ENCODE results near the gene ALPL.

DNA sequence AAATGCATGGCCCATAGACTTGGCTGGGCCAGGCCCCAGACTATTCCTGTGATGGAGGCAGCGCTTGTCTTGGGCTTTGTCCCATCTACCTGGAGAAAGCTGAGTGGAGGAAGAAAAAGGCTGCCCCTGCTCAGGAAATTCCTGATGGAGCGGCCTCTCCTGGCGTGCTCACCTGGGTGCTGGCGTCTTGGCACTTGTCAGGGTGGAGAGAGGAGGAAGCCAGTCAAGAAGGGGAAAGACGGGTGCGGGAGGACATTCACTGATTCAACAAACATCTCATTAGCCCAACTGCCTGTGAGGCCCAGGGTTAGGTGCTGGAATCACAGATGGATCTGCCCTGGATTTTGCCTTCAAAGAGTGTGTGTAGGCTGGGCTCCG is 16.1 kb downstream of the ALPL start:
- TF ChIP-seq, protein P1, sequence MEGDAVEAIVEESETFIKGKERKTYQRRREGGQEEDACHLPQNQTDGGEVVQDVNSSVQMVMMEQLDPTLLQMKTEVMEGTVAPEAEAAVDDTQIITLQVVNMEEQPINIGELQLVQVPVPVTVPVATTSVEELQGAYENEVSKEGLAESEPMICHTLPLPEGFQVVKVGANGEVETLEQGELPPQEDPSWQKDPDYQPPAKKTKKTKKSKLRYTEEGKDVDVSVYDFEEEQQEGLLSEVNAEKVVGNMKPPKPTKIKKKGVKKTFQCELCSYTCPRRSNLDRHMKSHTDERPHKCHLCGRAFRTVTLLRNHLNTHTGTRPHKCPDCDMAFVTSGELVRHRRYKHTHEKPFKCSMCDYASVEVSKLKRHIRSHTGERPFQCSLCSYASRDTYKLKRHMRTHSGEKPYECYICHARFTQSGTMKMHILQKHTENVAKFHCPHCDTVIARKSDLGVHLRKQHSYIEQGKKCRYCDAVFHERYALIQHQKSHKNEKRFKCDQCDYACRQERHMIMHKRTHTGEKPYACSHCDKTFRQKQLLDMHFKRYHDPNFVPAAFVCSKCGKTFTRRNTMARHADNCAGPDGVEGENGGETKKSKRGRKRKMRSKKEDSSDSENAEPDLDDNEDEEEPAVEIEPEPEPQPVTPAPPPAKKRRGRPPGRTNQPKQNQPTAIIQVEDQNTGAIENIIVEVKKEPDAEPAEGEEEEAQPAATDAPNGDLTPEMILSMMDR (conservative IDR thresholded peaks at IDR 0.05 in 1 of 2, IDR thresholded peaks at IDR 0.05 in 1 of 2; ENCODE audit: extremely low read depth in 1 of 2, insufficient read depth in 1 of 2, low read depth in 1 of 2, low read length in 2 of 2), result no peak
- no peak for TF ChIP-seq EZH2 (IDR thresholded peaks at IDR 0.05; ENCODE audit: borderline replicate concordance, low read length)

All from mammary epithelial cell (primary cell).